Gastrocnemius medialis (tissue), 4 donors: ENCODE results near the gene HNRNPD.

Experiments used
- POLR2A ChIP-seq, 2 donors: fragments of 450-650 bp; IDR thresholded peaks; one replicate each; pipeline ENCODE4 v1.6.1; 2017; ENCODE audit warnings: antibody characterized with exemption in 2 of 2, mild to moderate bottlenecking in 2 of 2, moderate library complexity in 2 of 2
- TF ChIP-seq, protein P1 (sequence below), 5 experiments: fragments of 450-650 bp in 3 of 5; fragments of 200-600 bp in 2 of 5; sonication (generic) in 2 of 5; IDR thresholded peaks in 4 of 5; conservative IDR thresholded peaks in 1 of 5; 1 replicate in 4 of 5; 2 replicates in 1 of 5; pipeline ENCODE4 v1.5.1; 2016 to 2019; ENCODE audit warnings: antibody characterized with exemption in 5 of 5, mild to moderate bottlenecking in 3 of 5, moderate library complexity in 3 of 5

DNA sequence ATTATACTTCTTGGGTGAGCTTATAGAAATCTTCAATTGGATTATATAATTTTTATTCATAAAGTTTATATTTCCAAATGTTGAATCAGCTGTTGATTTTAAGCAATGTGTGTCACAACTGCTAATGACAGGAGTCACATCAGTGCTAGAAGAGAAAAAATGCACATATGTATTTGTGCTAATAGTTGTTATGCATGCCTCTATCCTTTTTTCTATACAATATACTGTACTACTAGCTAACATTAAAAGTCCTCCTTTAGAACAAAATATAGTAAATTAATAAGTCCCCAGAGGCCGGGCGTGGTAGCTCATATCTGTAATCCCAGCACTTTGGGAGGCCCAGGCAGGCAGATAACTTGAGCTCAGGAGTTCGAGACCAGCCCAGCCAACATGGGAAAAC, 23.7 kb upstream of the HNRNPD start:
- TF ChIP-seq, protein P1, sequence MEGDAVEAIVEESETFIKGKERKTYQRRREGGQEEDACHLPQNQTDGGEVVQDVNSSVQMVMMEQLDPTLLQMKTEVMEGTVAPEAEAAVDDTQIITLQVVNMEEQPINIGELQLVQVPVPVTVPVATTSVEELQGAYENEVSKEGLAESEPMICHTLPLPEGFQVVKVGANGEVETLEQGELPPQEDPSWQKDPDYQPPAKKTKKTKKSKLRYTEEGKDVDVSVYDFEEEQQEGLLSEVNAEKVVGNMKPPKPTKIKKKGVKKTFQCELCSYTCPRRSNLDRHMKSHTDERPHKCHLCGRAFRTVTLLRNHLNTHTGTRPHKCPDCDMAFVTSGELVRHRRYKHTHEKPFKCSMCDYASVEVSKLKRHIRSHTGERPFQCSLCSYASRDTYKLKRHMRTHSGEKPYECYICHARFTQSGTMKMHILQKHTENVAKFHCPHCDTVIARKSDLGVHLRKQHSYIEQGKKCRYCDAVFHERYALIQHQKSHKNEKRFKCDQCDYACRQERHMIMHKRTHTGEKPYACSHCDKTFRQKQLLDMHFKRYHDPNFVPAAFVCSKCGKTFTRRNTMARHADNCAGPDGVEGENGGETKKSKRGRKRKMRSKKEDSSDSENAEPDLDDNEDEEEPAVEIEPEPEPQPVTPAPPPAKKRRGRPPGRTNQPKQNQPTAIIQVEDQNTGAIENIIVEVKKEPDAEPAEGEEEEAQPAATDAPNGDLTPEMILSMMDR (IDR thresholded peaks at IDR 0.05 in 4 of 5, conservative IDR thresholded peaks at IDR 0.05 in 1 of 5): no peak
- no peak for TF ChIP-seq POLR2A (IDR thresholded peaks at IDR 0.05)
